Measurements from ENCODE around the gene GALNS.

GRCh38 chr16:88853325-88853941 is 3.3 kb downstream of the GALNS start:
- TF ChIP-seq, protein P1, sequence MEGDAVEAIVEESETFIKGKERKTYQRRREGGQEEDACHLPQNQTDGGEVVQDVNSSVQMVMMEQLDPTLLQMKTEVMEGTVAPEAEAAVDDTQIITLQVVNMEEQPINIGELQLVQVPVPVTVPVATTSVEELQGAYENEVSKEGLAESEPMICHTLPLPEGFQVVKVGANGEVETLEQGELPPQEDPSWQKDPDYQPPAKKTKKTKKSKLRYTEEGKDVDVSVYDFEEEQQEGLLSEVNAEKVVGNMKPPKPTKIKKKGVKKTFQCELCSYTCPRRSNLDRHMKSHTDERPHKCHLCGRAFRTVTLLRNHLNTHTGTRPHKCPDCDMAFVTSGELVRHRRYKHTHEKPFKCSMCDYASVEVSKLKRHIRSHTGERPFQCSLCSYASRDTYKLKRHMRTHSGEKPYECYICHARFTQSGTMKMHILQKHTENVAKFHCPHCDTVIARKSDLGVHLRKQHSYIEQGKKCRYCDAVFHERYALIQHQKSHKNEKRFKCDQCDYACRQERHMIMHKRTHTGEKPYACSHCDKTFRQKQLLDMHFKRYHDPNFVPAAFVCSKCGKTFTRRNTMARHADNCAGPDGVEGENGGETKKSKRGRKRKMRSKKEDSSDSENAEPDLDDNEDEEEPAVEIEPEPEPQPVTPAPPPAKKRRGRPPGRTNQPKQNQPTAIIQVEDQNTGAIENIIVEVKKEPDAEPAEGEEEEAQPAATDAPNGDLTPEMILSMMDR (IDR thresholded peaks at IDR 0.05; ENCODE audit: control extremely low read depth in 1 of 3, insufficient read depth in 1 of 3, low read depth in 1 of 3, low read length in 3 of 3): no peak
- no peak for TF ChIP-seq JUND (IDR thresholded peaks at IDR 0.05; ENCODE audit: low read length)
- no peak for TF ChIP-seq EZH2 (IDR thresholded peaks at IDR 0.05; ENCODE audit: low read depth, low read length, severe bottlenecking)
- no peak for TF ChIP-seq RAD21 (IDR thresholded peaks at IDR 0.05 in 1 of 2, conservative IDR thresholded peaks at IDR 0.05 in 1 of 2; ENCODE audit: low read depth in 2 of 2, low read length in 2 of 2)
